Stomach (tissue), 9 donors: ENCODE measurements around the gene CCDC30. TPM values are rescaled to one million over a fixed set of nuclear protein-coding genes. Genes with fewer than 3 reads are reported as not detected.
"Not testable (repeated sequence)": the region's sequence is repeated elsewhere in the genome, so short reads cannot be mapped to it uniquely, and the experiment has no call there.

Source experiments
- DNase-seq, 2 donors: peaks; one replicate each; pipeline versions ENCODE4 v3.0.0 to v3.0.0-alpha.2; 2013 to 2019
- H3K27ac ChIP-seq, 5 donors: fragments of 200-600 bp in 4 of 5; sonication (generic) in 4 of 5; one replicate each; pipeline ENCODE4 v1.5.1; 2013 to 2019; ENCODE audit warnings: mild to moderate bottlenecking in 1 of 5, moderate library complexity in 1 of 5
- H3K27me3 ChIP-seq, 3 donors: fragments of 200-600 bp; sonication (generic); one replicate each; pipeline ENCODE4 v1.5.1; 2017 to 2019; ENCODE audit warnings: mixed run types in 1 of 3
- H3K36me3 ChIP-seq, 4 donors: fragments of 200-600 bp; sonication (generic); 1 replicate in 3 of 4; 2 replicates in 1 of 4; pipeline ENCODE4 v1.5.1; 2016 to 2019
- H3K4me1 ChIP-seq, 4 donors: fragments of 200-600 bp; sonication (generic); one replicate each; pipeline ENCODE4 v1.5.1; 2016 to 2019
- H3K4me3 ChIP-seq, 4 donors: fragments of 200-600 bp; sonication (generic) in 3 of 4; one replicate each; pipeline ENCODE4 v1.5.1; 2016 to 2019; ENCODE audit warnings: mild to moderate bottlenecking in 1 of 4
- H3K9me3 ChIP-seq, 4 donors: fragments of 200-600 bp; sonication (generic); one replicate each; pipeline ENCODE4 v1.5.1; 2016 to 2019
- CTCF ChIP-seq, 7 experiments: fragments of 450-650 bp in 4 of 7; fragments of 200-600 bp in 3 of 7; sonication (generic) in 3 of 7; IDR thresholded peaks; one replicate each; pipeline ENCODE4 v1.5.1; 2016 to 2019; ENCODE audit warnings: antibody characterized with exemption in 7 of 7, control low read depth in 2 of 7, mild to moderate bottlenecking in 1 of 7
- EP300 ChIP-seq: sonication (generic); formaldehyde crosslinking; IDR thresholded peaks from one replicate; pipeline ENCODE4 v1.6.1; 2017; ENCODE audit warnings: antibody characterized with exemption
- POLR2A ChIP-seq, 4 donors: fragments of 450-650 bp; IDR thresholded peaks; one replicate each; pipeline ENCODE4 v1.6.1; 2016; ENCODE audit warnings: antibody characterized with exemption in 4 of 4, control low read depth in 2 of 4, mild to moderate bottlenecking in 1 of 4, moderate library complexity in 1 of 4
- POLR2AphosphoS5 ChIP-seq, 3 donors: sonication (generic); formaldehyde crosslinking; IDR thresholded peaks; one replicate each; pipeline ENCODE4 v1.6.1; 2016; ENCODE audit warnings: antibody characterized with exemption in 3 of 3
- WGBS, 5 donors: extraction: QIAGEN DNeasy Blood & Tissue Kit in 3 of 5; methylation state at CpG; one replicate each; pipeline versions ENCODE4 v1.1.5 to v1.1.7; 2013 to 2018; 5-methylcytosine and 5-hydroxymethylcytosine counted together
- intact Hi-C: fragments of 100-400 bp; cut with DNase I; formaldehyde crosslinking; loops from one replicate; pipeline ENCODE4 v1.15.1; 2023; ENCODE audit warnings: low total_unique reads
- polyA plus RNA-seq, 3 donors: library from polyadenylated mRNA; stranded (reverse); fragments of 200-250 nt; gene quantifications; one replicate each; pipeline ENCODE4 v1.2.3, GENCODE V29; 2013
- total RNA-seq, 5 donors: library from RNA; depleted of rRNA; stranded (reverse); fragments of >200 nt; gene quantifications; one replicate each; pipeline versions ENCODE4 v1.1.0 to v1.2.3, GENCODE V29; 2014 to 2016
- donor health status: healthy with polysubstance abuse.
- donor health status: Bipolar disorder and iron deficiency.
- donor health status: healthy.

Gene CCDC30
- total and polyA plus RNA-seq, 8 donors: under 0.01 to 2.3 (median 1.0) TPM

GRCh38 chr1:42480921-42481320, 17.8 kb downstream of the CCDC30 start:
- Histone ChIP-seq H3K36me3 (peaks cover 4 to 37% (median 31%) of the 10 kb centered on the region in 4 donors), H3K27ac (no peak overlapping the region), H3K9me3 (no peaks in the 10 kb centered on the region), H3K4me1 (no peaks in the 10 kb centered on the region), H3K27me3 (no peaks in the 10 kb centered on the region), H3K4me3 (no peak overlapping the region)
- TF ChIP-seq POLR2AphosphoS5 (IDR thresholded peaks at IDR 0.05) (no peak), EP300 (no peak), POLR2A (IDR thresholded peaks at IDR 0.05) (no peak), CTCF (IDR thresholded peaks at IDR 0.05) (no peak)
- 100% methylated on average over 1 of the region's 1 CpG for WGBS, 5 donors
- no peak for DNase-seq
- intact Hi-C loops: no loop called here

- TF ChIP-seq EP300 (no peak), POLR2AphosphoS5 (IDR thresholded peaks at IDR 0.05) (no peak), POLR2A (IDR thresholded peaks at IDR 0.05) (no peak), CTCF (IDR thresholded peaks at IDR 0.05) (no peak)
- peaks cover 4 to 42% (median 31%) of the 10 kb centered on the region in 4 donors for H3K36me3 ChIP-seq
- no peak overlapping the region for H3K4me3 ChIP-seq
Measured at GRCh38 chr1:42482635-42483153, 19.6 kb downstream of the CCDC30 start.

GRCh38 chr1:42484382-42484781, 21.3 kb downstream of the CCDC30 start:
- TF ChIP-seq EP300 (no peak), POLR2A (IDR thresholded peaks at IDR 0.05) (no peak), POLR2AphosphoS5 (IDR thresholded peaks at IDR 0.05) (no peak), CTCF (IDR thresholded peaks at IDR 0.05) (no peak)
- Histone ChIP-seq H3K27me3 (no peaks in the 10 kb centered on the region), H3K9me3 (no peaks in the 10 kb centered on the region), H3K36me3 (peaks cover 4 to 42% (median 31%) of the 10 kb centered on the region in 4 donors), H3K4me3 (no peak overlapping the region), H3K27ac (no peak overlapping the region), H3K4me1 (no peaks in the 10 kb centered on the region)
- intact Hi-C loops: no loop called here
- WGBS, 5 donors: 81 to 90% (median 84%) methylated on average over 2 of the region's 2 CpGs
- DNase-seq: no peak

More at GRCh38 chr1:42482635-42483153, 19.6 kb downstream of the CCDC30 start:
- intact Hi-C loops: no loop called here
- H3K4me1 ChIP-seq: no peaks in the 10 kb centered on the region
- no peaks in the 10 kb centered on the region for H3K9me3 ChIP-seq
- no peak for DNase-seq
- 83 to 93% (median 89%) methylated on average over 2 of the region's 2 CpGs for WGBS, 5 donors
- no peak overlapping the region for H3K27ac ChIP-seq
- H3K27me3 ChIP-seq: no peaks in the 10 kb centered on the region

GRCh38 chr1:42490237-42490636, 27.2 kb downstream of the CCDC30 start:
- TF ChIP-seq EP300 (no peak), POLR2A (IDR thresholded peaks at IDR 0.05) (no peak), CTCF (IDR thresholded peaks at IDR 0.05) (no peak), POLR2AphosphoS5 (IDR thresholded peaks at IDR 0.05) (no peak)
- H3K9me3 ChIP-seq: peaks cover 0 to 5% (median 0%) of the 10 kb centered on the region in 4 donors
- intact Hi-C loops: no loop called here
- no peak for DNase-seq
- WGBS, 5 donors: 91 to 99% (median 98%) methylated on average over 3 of the region's 3 CpGs
- peaks cover 0 to 22% (median 4%) of the 10 kb centered on the region in 4 donors for H3K36me3 ChIP-seq
- no peaks in the 10 kb centered on the region for H3K4me1 ChIP-seq
- H3K4me3 ChIP-seq: no peak overlapping the region
- no peaks in the 10 kb centered on the region for H3K27me3 ChIP-seq
- H3K27ac ChIP-seq: no peak overlapping the region

- H3K4me3 ChIP-seq, H3K4me1 ChIP-seq, intact Hi-C loops, H3K27ac ChIP-seq, DNase-seq, H3K27me3 ChIP-seq: not testable (repeated sequence)
- 86 to 96% (median 93%) methylated on average over 10 to 11 of the region's 11 CpGs for WGBS, 5 donors
- H3K9me3 ChIP-seq: peaks cover 11 to 52% (median 36%) of the 10 kb centered on the region in 4 donors
- H3K36me3 ChIP-seq: peaks cover 0 to 88% (median 50%) of the 10 kb centered on the region in 4 donors
Measured at GRCh38 chr1:42502031-42502430, 38.9 kb downstream of the CCDC30 start.
